ENCODE data around the gene OR1I1. TPM values are rescaled to one million over a fixed set of nuclear protein-coding genes. Genes with fewer than 3 reads are reported as not detected.
"Not testable (repeated sequence)": the region's sequence is repeated elsewhere in the genome, so short reads cannot be mapped to it uniquely, and the experiment has no call there.

The OR1I1 gene
- not detected for total RNA-seq

GRCh38 chr19:15081911-15082310 is at the start of gene OR1I1:
Gene OR1I1 (plus strand): TSS chr19:15082211. CDS start chr19:15087066, 4,855 bp downstream.
- H3K9me3 Mint-ChIP-seq: no peaks in the 10 kb centered on the region
- DNase-seq: no peak
- no peak within 1 kb of the TSS for H3K27ac Mint-ChIP-seq
- H3K4me1 Mint-ChIP-seq (ENCODE audit: low read depth): no peaks in the 10 kb centered on the region
- H3K4me3 Mint-ChIP-seq: no peak within 1 kb of the TSS
- H3K36me3 Mint-ChIP-seq (ENCODE audit: insufficient read depth in 2 of 2): no peaks in the 10 kb centered on the region
- H3K27me3 Mint-ChIP-seq (ENCODE audit: low read depth): no peaks in the 10 kb centered on the region
- ATAC-seq (replicated peaks in 1 of 2): no peak

DNA sequence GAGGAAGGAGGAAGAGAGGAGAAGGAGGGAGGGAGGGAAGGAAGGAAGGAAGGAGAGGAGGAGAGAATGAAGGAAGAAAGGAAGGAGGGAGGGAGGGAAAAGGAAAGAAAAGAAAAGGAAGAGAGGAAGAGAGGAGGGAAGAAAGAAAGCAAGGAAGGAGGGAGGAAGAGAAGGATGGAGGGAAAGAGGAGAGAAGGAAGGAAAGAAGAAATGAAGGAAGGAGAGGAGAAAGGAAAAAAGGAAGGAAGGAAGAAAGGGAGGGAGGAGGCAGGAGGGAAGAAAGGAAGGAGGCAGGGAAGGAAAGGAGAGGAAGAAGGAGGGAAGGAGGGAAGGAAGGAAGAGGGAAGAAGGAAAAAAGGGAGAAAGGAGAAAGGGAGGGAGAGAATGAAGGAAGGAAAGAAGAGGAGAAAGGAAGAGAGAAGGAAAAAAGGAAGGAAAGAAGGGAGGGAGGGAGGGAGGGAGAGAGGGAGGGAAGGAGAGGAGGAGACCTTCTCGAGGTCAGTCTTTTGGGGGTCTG is 46.2 kb upstream of the OR1I1 start:
- Mint-ChIP-seq H3K9me3 (no peaks in the 10 kb centered on the region), H3K4me1 (ENCODE audit: low read depth) (no peaks in the 10 kb centered on the region), H3K27ac (no peak overlapping the region), H3K27me3 (ENCODE audit: low read depth) (peaks cover 21% of the 10 kb centered on the region), H3K4me3 (no peak overlapping the region), H3K36me3 (ENCODE audit: insufficient read depth in 2 of 2) (no peaks in the 10 kb centered on the region)
- ATAC-seq (replicated peaks in 1 of 2): no peak
- no peak for DNase-seq

- Mint-ChIP-seq H3K27ac (no peak overlapping the region), H3K27me3 (ENCODE audit: low read depth) (peaks cover 21% of the 10 kb centered on the region), H3K9me3 (no peaks in the 10 kb centered on the region), H3K4me1 (ENCODE audit: low read depth) (no peaks in the 10 kb centered on the region), H3K36me3 (ENCODE audit: insufficient read depth in 2 of 2) (no peaks in the 10 kb centered on the region), H3K4me3 (no peak overlapping the region)
- DNase-seq (no peak), ATAC-seq (replicated peaks in 1 of 2) (no peak)
These were observed 44.4 kb upstream of the OR1I1 start for GRCh38 chr19:15037586-15037985.

- no peaks in the 10 kb centered on the region for H3K36me3 Mint-ChIP-seq (ENCODE audit: insufficient read depth in 2 of 2)
- ATAC-seq (replicated peaks in 1 of 2): no peak
- DNase-seq: no peak
These were observed 43.7 kb upstream of the OR1I1 start for GRCh38 chr19:15038294-15038693.

GRCh38 chr19:15042003-15042402 is 40.0 kb upstream of the OR1I1 start:
- H3K4me1 Mint-ChIP-seq (ENCODE audit: low read depth): no peaks in the 10 kb centered on the region
- H3K27me3 Mint-ChIP-seq (ENCODE audit: low read depth): peaks cover 11% of the 10 kb centered on the region
- no peak overlapping the region for H3K27ac Mint-ChIP-seq
- H3K9me3 Mint-ChIP-seq: no peaks in the 10 kb centered on the region
- ATAC-seq (replicated peaks in 1 of 2) (no peak), DNase-seq (no peak)
- H3K4me3 Mint-ChIP-seq: no peak overlapping the region
- no peaks in the 10 kb centered on the region for H3K36me3 Mint-ChIP-seq (ENCODE audit: insufficient read depth in 2 of 2)

More at GRCh38 chr19:15038294-15038693, 43.7 kb upstream of the OR1I1 start:
- H3K9me3 Mint-ChIP-seq: no peaks in the 10 kb centered on the region
- peaks cover 21% of the 10 kb centered on the region for H3K27me3 Mint-ChIP-seq (ENCODE audit: low read depth)
- H3K4me1 Mint-ChIP-seq (ENCODE audit: low read depth): no peaks in the 10 kb centered on the region
- no peak overlapping the region for H3K4me3 Mint-ChIP-seq
- no peak overlapping the region for H3K27ac Mint-ChIP-seq

DNA sequence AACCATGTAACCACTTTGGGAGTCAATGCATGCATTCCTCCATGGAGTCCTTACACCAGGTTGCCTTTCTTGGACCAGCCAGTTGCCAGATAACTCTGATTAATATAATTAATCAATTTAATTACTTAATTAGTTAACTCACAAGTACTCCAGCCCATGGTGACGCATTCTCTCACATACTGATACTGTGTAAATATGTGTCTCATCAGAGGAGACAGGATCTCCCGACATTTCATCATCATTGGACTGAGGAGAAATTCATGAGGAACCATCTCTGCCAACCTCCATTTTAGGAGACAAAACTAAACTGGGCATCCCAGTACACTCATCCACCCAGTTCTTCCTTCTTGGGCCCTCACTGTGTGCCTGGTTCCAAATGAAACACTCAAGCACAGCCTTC is 39.2 kb upstream of the OR1I1 start:
- H3K27ac Mint-ChIP-seq: no peak overlapping the region
- no peaks in the 10 kb centered on the region for H3K4me1 Mint-ChIP-seq (ENCODE audit: low read depth)
- ATAC-seq (replicated peaks in 1 of 2) (no peak), DNase-seq (no peak)
- no peak overlapping the region for H3K4me3 Mint-ChIP-seq
- H3K9me3 Mint-ChIP-seq: no peaks in the 10 kb centered on the region
- H3K27me3 Mint-ChIP-seq (ENCODE audit: low read depth): peaks cover 17% of the 10 kb centered on the region
- no peaks in the 10 kb centered on the region for H3K36me3 Mint-ChIP-seq (ENCODE audit: insufficient read depth in 2 of 2)

GRCh38 chr19:15045506-15045905 is 36.5 kb upstream of the OR1I1 start:
- ATAC-seq (replicated peaks in 1 of 2) (no peak), DNase-seq (no peak)
- Mint-ChIP-seq H3K9me3 (peaks cover 0 to under 1% of the 10 kb centered on the region in 2 donors), H3K27me3 (ENCODE audit: low read depth) (peaks cover 20% of the 10 kb centered on the region), H3K36me3 (ENCODE audit: insufficient read depth in 2 of 2) (no peaks in the 10 kb centered on the region), H3K4me3 (no peak overlapping the region), H3K4me1 (ENCODE audit: low read depth) (no peaks in the 10 kb centered on the region), H3K27ac (no peak overlapping the region)

DNA sequence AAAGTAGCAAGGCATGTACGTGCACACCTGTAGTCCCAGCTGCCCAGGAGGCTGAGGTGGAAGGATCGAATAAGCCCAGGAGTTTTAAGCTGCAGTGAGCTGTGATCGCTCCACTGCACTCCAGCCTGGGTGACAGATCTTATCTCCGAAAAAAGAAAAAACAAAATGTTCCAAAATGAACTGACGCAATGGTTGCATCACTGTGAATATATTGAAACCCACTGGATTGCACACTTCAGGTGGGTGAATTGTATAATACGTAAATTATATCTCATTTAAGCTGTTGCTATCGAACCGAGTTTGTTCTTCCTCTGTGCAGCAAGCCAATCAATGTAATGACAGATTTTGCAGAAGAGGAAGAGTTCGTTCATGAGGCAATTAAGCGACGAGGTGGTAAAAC is 34.3 kb upstream of the OR1I1 start:
- no peak for ATAC-seq (replicated peaks in 1 of 2)
- DNase-seq: no peak
- Mint-ChIP-seq H3K4me3 (no peak overlapping the region), H3K9me3 (peaks cover 0 to 4% of the 10 kb centered on the region in 2 donors), H3K27me3 (ENCODE audit: low read depth) (peaks cover 32% of the 10 kb centered on the region), H3K4me1 (ENCODE audit: low read depth) (no peaks in the 10 kb centered on the region), H3K27ac (no peak overlapping the region), H3K36me3 (ENCODE audit: insufficient read depth in 2 of 2) (no peaks in the 10 kb centered on the region)

DNA sequence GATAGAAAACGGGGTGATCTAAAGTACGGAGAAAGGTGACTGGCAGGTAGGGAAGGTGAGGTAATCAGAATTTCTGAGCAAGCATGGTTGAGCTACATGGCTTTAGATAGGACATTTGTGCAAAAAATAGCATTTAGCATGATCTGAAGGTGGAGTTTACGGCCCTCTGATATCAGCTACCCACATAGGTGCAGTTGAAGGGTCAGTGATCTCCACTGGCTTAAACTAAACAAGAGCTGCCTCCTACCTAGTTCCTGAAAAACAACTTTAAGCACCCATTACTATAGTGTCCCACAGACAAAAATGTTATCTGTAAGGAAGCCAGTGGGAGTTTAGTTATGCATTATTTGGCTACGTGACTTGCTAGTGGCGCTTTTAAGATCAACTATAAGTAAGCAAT is 33.9 kb upstream of the OR1I1 start:
- H3K27ac Mint-ChIP-seq: no peak overlapping the region
- H3K27me3 Mint-ChIP-seq (ENCODE audit: low read depth): peaks cover 32% of the 10 kb centered on the region
- ATAC-seq (replicated peaks in 1 of 2): no peak

GRCh38 chr19:15048885-15049541 is 33.0 kb upstream of the OR1I1 start, which contains the start of gene CASP14:
Gene CASP14 (plus strand): TSS chr19:15049480. CDS start chr19:15052252, 2,772 bp downstream.
- Mint-ChIP-seq H3K36me3 (ENCODE audit: insufficient read depth in 2 of 2) (no peaks in the 10 kb centered on the region), H3K9me3 (peaks cover 0 to 4% of the 10 kb centered on the region in 2 donors), H3K4me1 (ENCODE audit: low read depth) (no peaks in the 10 kb centered on the region), H3K27ac (no peak within 1 kb of the TSS), H3K27me3 (ENCODE audit: low read depth) (peaks cover 27% of the 10 kb centered on the region), H3K4me3 (no peak within 1 kb of the TSS)
- no peak for ATAC-seq (replicated peaks in 1 of 2)
- DNase-seq: no peak

More for the DNA sequence above, 33.9 kb upstream of the OR1I1 start:
- DNase-seq: no peak
- Mint-ChIP-seq H3K4me3 (no peak overlapping the region), H3K4me1 (ENCODE audit: low read depth) (no peaks in the 10 kb centered on the region), H3K9me3 (peaks cover 0 to 4% of the 10 kb centered on the region in 2 donors), H3K36me3 (ENCODE audit: insufficient read depth in 2 of 2) (no peaks in the 10 kb centered on the region)

- H3K27me3 Mint-ChIP-seq (ENCODE audit: low read depth): peaks cover 31% of the 10 kb centered on the region
- ATAC-seq (replicated peaks in 1 of 2): no peak
These were observed 31.4 kb upstream of the OR1I1 start for GRCh38 chr19:15050639-15051038.

GRCh38 chr19:15062036-15062435 is 20.0 kb upstream of the OR1I1 start:
- H3K4me1 Mint-ChIP-seq (ENCODE audit: low read depth): no peaks in the 10 kb centered on the region
- H3K4me3 Mint-ChIP-seq: no peak overlapping the region
- no peak overlapping the region for H3K27ac Mint-ChIP-seq
- H3K27me3 Mint-ChIP-seq (ENCODE audit: low read depth): peaks cover 56% of the 10 kb centered on the region
- no peak for ATAC-seq (replicated peaks in 1 of 2)
- peaks cover 4% of the 10 kb centered on the region in 2 donors for H3K9me3 Mint-ChIP-seq
- peaks cover 0 to 2% of the 10 kb centered on the region in 2 donors for H3K36me3 Mint-ChIP-seq (ENCODE audit: insufficient read depth in 2 of 2)
- DNase-seq: no peak

More at GRCh38 chr19:15050639-15051038, 31.4 kb upstream of the OR1I1 start:
- Mint-ChIP-seq H3K36me3 (ENCODE audit: insufficient read depth in 2 of 2) (no peaks in the 10 kb centered on the region), H3K4me1 (ENCODE audit: low read depth) (no peaks in the 10 kb centered on the region), H3K4me3 (no peak overlapping the region), H3K9me3 (peaks cover 0 to 4% of the 10 kb centered on the region in 2 donors), H3K27ac (no peak overlapping the region)
- no peak for DNase-seq

DNA sequence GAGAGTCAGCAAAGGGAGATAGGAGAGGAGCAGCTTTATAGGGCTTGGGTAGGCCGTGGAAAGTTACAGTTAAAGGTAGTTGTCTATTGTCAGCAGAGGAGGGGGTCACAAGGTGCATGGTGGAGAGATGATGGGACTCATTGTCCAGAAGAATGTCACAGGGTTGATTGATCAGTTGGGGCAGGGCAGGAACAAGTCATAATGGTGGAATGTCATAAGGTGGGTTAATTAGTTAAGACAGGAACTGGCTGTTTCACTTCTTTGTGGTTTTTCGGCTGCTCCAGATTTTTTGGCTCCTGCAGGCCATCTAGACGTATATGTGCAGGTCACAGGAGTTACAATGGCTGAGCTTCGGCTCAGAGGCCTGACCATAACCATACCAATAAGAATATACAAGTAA is 11.6 kb upstream of the OR1I1 start:
- H3K4me1 Mint-ChIP-seq (ENCODE audit: low read depth); H3K27me3 Mint-ChIP-seq (ENCODE audit: low read depth); DNase-seq; ATAC-seq (replicated peaks in 1 of 2); H3K4me3 Mint-ChIP-seq; H3K9me3 Mint-ChIP-seq; H3K27ac Mint-ChIP-seq; H3K36me3 Mint-ChIP-seq (ENCODE audit: insufficient read depth in 2 of 2): not testable (repeated sequence)
